Placental pericyte (primary cell): ENCODE data around the gene NEFH. TPM values are rescaled to one million over a fixed set of nuclear protein-coding genes. Genes with fewer than 3 reads are reported as not detected.

ENCODE experiments used
- total RNA-seq: library from RNA; depleted of rRNA; stranded (reverse); fragments of >200 nt; gene quantifications from 2 replicates; pipeline ENCODE4 v1.2.3, GENCODE V29; 2012

The NEFH gene
- 0.22 and 0.43 TPM in 2 replicates for total RNA-seq

GRCh38 chr22:29479417-29480261 lies at the start of gene NEFH:
Gene NEFH (plus strand): TSS chr22:29480218. CDS start chr22:29480263, 45 bp downstream.

GRCh38 chr22:29438283-29438682 lies 41.7 kb upstream of the NEFH start, which contains the start of gene RFPL1:
Gene RFPL1 (plus strand): TSS chr22:29438583.

Other genes with a start within 250 kb of the NEFH start
- gene RHBDD3, start 212.2 kb upstream of the NEFH start, total RNA-seq = 21.2 and 37.4 TPM in 2 replicates
- gene EWSR1, start 211.9 kb upstream of the NEFH start, total RNA-seq = 154 and 257 TPM in 2 replicates
- 9.4 and 42.7 TPM in 2 replicates for gene GAS2L1, start 173.6 kb upstream of the NEFH start, total RNA-seq
- gene RASL10A, start 164.5 kb upstream of the NEFH start, total RNA-seq = not detected in 2 replicates
- gene AP1B1, start 91.6 kb upstream of the NEFH start, total RNA-seq = 58.9 and 95.5 TPM in 2 replicates
- gene RFPL1, start 41.6 kb upstream of the NEFH start, total RNA-seq = not detected in 2 replicates
- gene THOC5, start 73.5 kb downstream of the NEFH start, total RNA-seq = 79.6 and 93.0 TPM in 2 replicates
- gene NIPSNAP1, start 100.9 kb downstream of the NEFH start, total RNA-seq = 39.6 and 39.9 TPM in 2 replicates
- gene NF2, start 123.4 kb downstream of the NEFH start, total RNA-seq = 48.1 and 151 TPM in 2 replicates
- gene CABP7, start 239.8 kb downstream of the NEFH start, total RNA-seq = not detected in 2 replicates